SK-N-MC (cell line): ENCODE results near the gene CDH24.

Experiments
- DNase-seq: peaks from one replicate; pipeline ENCODE4 v3.0.0-alpha.2; 2011; ENCODE audit warnings: low read depth, low spot score
- H3K27ac ChIP-seq: fragments of 200-600 bp; sonication (generic); 2 replicates; pipeline ENCODE4 v1.5.1; 2016; ENCODE audit warnings: mixed run types
- H3K36me3 ChIP-seq: fragments of 200-600 bp; sonication (generic); 2 replicates; pipeline ENCODE4 v1.6.1; 2017; ENCODE audit warnings: antibody characterized with exemption, low read length, mixed read lengths; ENCODE audit not compliant: insufficient read depth
- H3K4me3 ChIP-seq: fragments of 200-600 bp; sonication (generic); 2 replicates; pipeline ENCODE4 v1.5.1; 2016
- H3K9ac ChIP-seq: fragments of 200-600 bp; sonication (generic); 2 replicates; pipeline ENCODE4 v1.8.0; 2017; ENCODE audit warnings: mixed run types, mixed read lengths; ENCODE audit not compliant: insufficient read length
- H3K9me3 ChIP-seq: fragments of 200-600 bp; sonication (generic); 2 replicates; pipeline ENCODE4 v1.6.1; 2017; ENCODE audit warnings: low read depth, mild to moderate bottlenecking, antibody characterized with exemption, low read length, moderate library complexity, mixed read lengths
- EZH2 ChIP-seq: fragments of 200-600 bp; sonication (generic); IDR thresholded peaks from one replicate; pipeline ENCODE4 v1.6.1; 2017; ENCODE audit warnings: antibody characterized with exemption
- FOXP2 ChIP-seq: optimal IDR thresholded peaks from 2 replicates; pipeline ENCODE3; 2011; ENCODE audit warnings: mild to moderate bottlenecking, moderate library complexity; ENCODE audit not compliant: insufficient read depth; ENCODE audit errors: extremely low read length, control extremely low read depth
- POLR2AphosphoS5 ChIP-seq: IDR thresholded peaks from 2 replicates; pipeline ENCODE4 v1.6.1; 2012; ENCODE audit warnings: mild to moderate bottlenecking, low read depth, low read length, borderline replicate concordance

Gene CDH24

DNA sequence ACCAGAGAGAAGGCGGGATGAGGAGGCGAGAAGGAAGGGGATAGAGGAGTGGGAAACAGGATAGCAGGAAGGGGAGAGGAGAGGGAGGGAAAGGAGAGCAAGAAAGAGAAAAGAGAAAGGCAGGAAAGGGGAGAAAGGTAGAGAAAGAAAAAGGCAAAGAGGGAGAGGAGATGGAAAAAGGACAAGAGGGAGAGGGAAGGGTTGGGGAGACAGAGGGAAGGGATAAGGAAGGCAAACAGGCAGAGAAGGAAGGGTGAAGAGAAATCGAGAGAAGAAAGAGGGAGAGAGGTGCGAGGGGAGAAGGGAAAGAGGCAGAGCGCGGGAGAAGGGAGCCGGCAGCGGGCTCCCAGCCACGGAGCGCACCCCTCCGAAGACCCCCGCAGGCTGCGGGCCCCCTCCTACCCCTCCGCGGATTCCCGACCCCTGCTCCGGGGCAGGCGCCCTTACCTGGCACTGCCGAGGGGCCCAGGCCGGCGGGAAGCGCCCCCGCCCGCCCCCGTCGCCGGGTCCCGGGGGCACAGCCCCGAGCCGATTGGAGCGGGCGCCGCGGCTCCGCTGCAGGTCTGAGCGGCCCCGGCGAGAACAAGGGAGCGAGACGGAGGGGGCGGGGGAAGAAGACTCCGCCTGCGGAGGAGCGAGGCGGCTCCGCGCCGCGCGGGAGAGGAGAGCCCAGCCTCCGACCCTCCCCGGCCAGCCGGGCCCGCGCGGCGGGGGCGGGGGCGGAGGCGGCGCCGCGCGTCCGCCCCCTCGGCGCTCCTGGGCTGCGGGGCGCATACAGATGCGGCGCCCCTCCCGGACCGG lies at the start of gene CDH24:
CDH24 (minus strand) TSS at position 565 of the 801 bp plus-strand sequence. CDS start 1,787 bp downstream, outside the sequence.
- peak within 1 kb of the TSS; percentile 67 for H3K9ac ChIP-seq
- TF ChIP-seq EZH2 = no peak
- no peak for DNase-seq
- peak within 1 kb of the TSS; percentile 87 for H3K4me3 ChIP-seq
- H3K9me3 ChIP-seq = no peaks in the 10 kb centered on the region
- peaks cover 27% of the 10 kb centered on the region for H3K36me3 ChIP-seq
- H3K27ac ChIP-seq = peak within 1 kb of the TSS; percentile 68; the same call in 1 of the 2 replicates

- Histone ChIP-seq H3K36me3 (no peaks in the 10 kb centered on the region), H3K9me3 (no peaks in the 10 kb centered on the region), H3K9ac (no peak overlapping the region), H3K27ac (no peak overlapping the region), H3K4me3 (no peak overlapping the region)
- TF ChIP-seq FOXP2 = no peak
- no peak for TF ChIP-seq EZH2
- no peak for TF ChIP-seq POLR2AphosphoS5
- DNase-seq = no peak
Observed at GRCh38 chr14:23106747-23107045, 49.4 kb upstream of the CDH24 start.

GRCh38 chr14:23105348-23105824 lies 48.1 kb upstream of the CDH24 start:
- DNase-seq = no peak
- Histone ChIP-seq H3K27ac (no peak overlapping the region), H3K4me3 (no peak overlapping the region), H3K36me3 (no peaks in the 10 kb centered on the region), H3K9ac (no peak overlapping the region), H3K9me3 (no peaks in the 10 kb centered on the region)
- TF ChIP-seq FOXP2 = no peak
- no peak for TF ChIP-seq POLR2AphosphoS5
- no peak for TF ChIP-seq EZH2

GRCh38 chr14:23104591-23105347 lies 47.4 kb upstream of the CDH24 start, which contains the start of gene CIROP:
CIROP (minus strand) TSS chr14:23104989; CDS start chr14:23104920, 69 bp downstream.
- DNase-seq = no peak
- no peak within 1 kb of the TSS for H3K9ac ChIP-seq
- H3K36me3 ChIP-seq = no peaks in the 10 kb centered on the region
- no peaks in the 10 kb centered on the region for H3K9me3 ChIP-seq
- H3K4me3 ChIP-seq = no peak within 1 kb of the TSS
- TF ChIP-seq POLR2AphosphoS5 = no peak
- TF ChIP-seq FOXP2 = no peak
- TF ChIP-seq EZH2 = no peak
- H3K27ac ChIP-seq = no peak within 1 kb of the TSS

- H3K9ac ChIP-seq = no peak overlapping the region
- no peaks in the 10 kb centered on the region for H3K9me3 ChIP-seq
- no peak overlapping the region for H3K4me3 ChIP-seq
- H3K36me3 ChIP-seq = no peaks in the 10 kb centered on the region
- H3K27ac ChIP-seq = no peak overlapping the region
- no peak for DNase-seq
- TF ChIP-seq POLR2AphosphoS5 (no peak), EZH2 (no peak), FOXP2 (no peak)
Observed at GRCh38 chr14:23104070-23104590, 46.8 kb upstream of the CDH24 start.

- Histone ChIP-seq H3K9ac (no peak overlapping the region), H3K9me3 (no peaks in the 10 kb centered on the region), H3K36me3 (peaks cover 4% of the 10 kb centered on the region; the same call in 1 of the 2 replicates), H3K4me3 (no peak overlapping the region), H3K27ac (no peak overlapping the region)
- TF ChIP-seq EZH2 (no peak), POLR2AphosphoS5 (no peak), FOXP2 (no peak)
- no peak for DNase-seq
Observed at GRCh38 chr14:23103581-23103980, 46.3 kb upstream of the CDH24 start.

DNA sequence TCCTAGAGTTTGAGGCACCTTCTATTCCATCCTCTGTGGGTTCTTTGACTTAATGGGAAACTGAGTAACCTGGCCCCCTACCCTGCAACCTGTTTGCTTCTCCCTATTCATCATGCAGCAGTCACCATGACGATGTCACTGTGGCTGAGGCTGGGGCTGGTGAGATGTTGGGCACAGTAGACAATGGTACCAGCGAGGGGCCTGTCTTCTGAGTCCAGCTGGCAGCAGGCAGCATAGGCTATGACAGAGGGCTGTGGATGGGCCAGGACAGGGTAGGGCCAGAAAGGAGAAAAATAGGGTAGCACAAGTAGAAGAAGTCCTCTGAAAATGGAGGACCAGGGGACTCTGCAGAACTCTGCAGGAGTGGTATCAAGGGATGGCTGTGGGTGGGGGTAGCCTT lies 45.5 kb upstream of the CDH24 start:
- no peak overlapping the region for H3K9ac ChIP-seq
- no peak overlapping the region for H3K4me3 ChIP-seq
- TF ChIP-seq POLR2AphosphoS5 = no peak
- no peaks in the 10 kb centered on the region for H3K9me3 ChIP-seq
- H3K27ac ChIP-seq = no peak overlapping the region
- H3K36me3 ChIP-seq = peaks cover 12% of the 10 kb centered on the region
- DNase-seq = no peak

DNA sequence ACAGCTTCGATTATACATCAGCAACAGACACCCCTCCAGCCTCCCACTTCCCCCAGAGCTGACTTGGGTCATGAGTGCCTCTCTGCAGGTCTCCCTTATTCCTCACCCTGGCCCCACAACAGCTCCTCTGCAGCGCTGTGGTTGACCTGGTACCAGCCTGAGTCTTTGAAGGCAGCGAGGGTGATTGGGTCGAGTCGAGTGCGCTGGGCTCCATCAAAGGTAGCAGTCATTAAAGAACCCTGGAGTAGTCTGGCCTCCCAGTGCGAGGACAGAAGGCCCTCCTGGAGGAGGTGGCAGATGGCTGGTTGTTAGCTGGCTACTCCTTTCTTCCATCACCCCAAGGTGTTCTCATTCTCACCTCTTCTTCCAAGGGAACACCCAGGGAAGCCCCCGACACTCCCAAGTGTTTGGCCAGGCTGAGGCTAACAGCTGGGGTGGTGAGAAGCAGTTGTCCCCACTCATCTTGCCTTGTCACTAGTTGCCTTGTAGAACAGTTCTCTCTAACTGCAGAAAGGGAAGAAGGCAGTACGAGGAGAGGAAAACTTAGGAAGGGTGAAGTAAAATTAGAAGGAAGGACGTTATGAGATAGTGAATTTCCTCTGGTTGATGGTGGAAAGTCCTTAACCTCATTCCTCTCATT lies 44.8 kb upstream of the CDH24 start:
- TF ChIP-seq POLR2AphosphoS5 (no peak), FOXP2 (no peak), EZH2 (no peak)
- Histone ChIP-seq H3K27ac (no peak overlapping the region), H3K36me3 (peaks cover 18% of the 10 kb centered on the region), H3K4me3 (no peak overlapping the region), H3K9me3 (no peaks in the 10 kb centered on the region), H3K9ac (no peak overlapping the region)
- DNase-seq = no peak
